NCI-H748 (cell line): Measurements from ENCODE around the gene EPHB4.
"Not testable (repeated sequence)": the region's sequence is repeated elsewhere in the genome, so short reads cannot be mapped to it uniquely, and the experiment has no call there.

Experiments used
- DNase-seq: peaks from one replicate; lab custom pipeline; 2025; ENCODE audit not compliant: unreplicated experiment; lab: John Stamatoyannopoulos, UW

Gene EPHB4

DNA sequence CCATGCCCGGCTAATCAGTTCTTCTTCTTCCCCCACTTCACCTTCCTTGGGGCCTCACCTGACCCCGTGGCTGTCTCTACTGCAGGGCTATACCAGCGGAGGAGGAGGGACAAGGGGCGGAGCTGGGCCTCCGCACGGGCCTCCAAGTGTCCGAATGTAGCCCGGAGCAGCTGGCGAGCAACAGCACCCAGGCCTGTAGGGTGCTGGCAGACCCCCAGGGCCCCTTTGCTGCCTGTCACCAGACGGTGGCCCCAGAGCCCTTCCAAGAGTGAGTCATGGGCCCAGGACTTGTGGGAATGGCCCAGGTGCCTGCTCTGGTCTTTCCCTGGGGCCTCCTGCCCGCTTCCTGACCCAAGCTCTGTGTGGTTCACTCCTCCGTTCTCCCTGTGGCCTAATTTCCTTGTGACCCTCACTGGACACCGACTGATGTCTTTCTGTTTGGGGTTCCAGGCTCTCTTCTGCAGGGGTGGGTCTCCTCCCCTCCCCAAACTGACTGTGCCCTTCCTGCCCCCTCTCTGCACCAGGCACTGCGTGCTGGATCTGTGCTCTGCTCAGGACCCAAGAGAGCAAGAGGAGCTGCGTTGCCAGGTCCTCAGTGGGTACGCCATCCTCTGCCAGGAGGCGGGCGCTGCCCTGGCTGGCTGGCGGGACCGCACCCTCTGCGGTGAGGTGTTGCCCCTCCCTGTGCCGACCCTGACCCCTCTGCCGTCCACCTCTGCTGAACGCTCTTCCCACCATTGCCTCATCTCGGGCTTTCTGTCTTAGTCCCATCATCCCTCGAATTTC, 35.2 kb downstream of the EPHB4 start:
- DNase-seq: no peak

DNA sequence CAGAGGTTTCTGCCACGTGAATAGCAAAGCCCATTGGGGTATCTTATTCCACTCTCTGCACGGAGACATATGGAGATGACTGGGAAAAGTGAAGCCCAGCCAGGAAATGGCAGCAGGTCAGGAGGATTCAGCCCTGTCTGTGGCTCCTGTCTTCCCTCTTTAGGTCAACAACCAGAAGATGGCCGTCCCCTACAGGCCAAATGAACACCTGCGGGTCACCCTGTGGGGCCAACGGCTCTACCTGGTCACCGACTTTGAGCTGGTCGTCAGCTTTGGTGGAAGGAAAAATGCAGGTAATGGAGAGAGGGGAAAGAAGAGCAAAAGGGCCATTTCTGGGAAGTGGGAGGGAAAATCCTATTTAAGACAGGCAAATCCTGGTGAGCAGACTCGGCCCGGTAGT, 38.3 kb downstream of the EPHB4 start:
- no peak for DNase-seq

DNA sequence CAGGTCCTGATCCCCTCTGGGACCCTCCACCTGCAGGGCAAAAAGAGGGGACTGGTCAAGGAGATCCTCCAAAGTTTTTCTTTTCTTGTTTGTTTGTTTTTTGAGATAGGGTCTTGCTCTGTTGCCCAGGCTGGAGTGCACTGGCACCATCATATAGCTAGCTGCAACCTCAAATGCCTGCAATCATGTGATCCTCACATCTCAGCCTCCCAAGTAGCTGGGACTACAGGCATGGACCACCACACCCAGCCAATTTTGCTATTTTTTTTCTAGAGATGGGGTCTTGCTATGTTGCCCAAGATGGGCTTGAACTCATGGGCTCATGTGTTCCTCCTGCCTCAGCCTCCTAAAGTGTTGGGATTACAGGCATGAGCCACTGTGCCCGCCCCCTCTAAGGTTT, 41.0 kb downstream of the EPHB4 start:
- DNase-seq: no peak

DNA sequence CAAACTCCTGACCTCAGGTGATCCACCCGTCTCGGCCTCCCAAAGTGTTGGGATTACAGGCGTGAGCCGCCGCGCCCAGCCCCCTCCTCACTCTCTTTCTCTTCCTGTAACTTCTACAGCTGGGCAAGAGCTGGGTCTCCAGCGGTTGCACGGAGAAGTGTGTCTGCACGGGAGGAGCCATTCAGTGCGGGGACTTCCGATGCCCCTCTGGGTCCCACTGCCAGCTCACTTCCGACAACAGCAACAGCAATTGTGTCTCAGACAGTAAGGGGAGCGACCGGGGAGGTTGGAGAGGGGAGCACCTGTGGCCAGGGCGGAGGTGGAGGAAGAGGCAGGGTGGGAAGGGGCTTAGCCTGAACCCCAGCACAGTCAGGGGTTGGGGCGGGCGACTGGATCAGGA, 41.4 kb downstream of the EPHB4 start:
- DNase-seq: no peak

DNA sequence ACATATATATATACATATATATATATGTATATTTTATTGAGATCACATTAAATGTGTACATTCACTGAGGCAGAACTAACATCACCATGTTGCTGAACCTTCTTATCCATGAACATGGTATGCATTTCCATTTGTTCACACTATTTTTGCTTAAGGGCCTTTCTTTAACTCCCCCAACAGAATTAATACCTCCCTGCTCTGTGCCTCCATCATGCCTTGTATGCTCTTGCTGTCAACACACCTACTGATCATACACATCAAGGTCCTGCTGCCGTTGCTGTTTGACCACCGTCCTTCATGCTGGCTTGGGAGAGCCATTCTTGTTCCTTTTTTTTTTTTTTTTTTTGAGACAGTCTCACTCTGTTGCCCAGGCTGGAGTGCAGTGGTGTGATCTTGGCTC, 43.5 kb downstream of the EPHB4 start:
- no peak for DNase-seq

DNA sequence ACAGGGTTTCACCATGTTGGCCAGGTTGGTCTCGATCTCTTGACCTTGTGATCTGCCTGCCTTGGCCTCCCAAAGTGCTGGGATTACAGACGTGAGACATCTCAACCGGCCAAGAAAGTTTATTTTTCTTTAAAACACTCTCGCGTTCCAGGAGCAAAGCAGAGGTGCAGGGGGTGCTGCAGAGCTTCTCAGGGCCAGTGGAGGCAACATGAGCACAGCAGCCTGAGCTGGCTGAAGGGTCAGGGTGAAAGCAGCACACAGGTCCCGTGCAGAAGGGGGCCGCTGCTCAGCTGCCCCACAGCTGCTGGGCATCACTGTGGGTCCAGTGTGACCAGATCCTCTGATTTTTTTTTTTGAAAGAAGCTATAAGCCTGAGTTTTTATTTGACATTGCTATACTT, 46.1 kb downstream of the EPHB4 start:
- no peak for DNase-seq

DNA sequence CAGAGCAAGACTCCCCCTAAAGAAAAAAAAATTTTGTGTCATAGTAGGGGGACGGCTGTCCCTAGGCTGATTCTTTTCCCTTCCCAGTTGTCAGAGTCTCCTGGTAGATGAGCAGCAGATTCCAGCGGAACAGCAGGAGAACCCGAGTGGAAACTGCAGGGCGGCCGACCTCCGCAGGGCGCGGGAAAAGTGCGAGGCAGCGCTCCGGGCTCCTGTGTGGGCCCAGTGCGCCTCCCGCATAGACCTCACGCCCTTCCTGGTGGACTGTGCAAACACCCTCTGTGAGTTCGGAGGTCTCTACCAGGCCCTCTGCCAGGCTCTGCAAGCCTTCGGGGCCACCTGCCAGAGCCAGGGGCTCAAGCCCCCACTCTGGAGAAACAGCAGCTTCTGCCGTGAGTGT, 48.0 kb downstream of the EPHB4 start:
- no peak for DNase-seq

DNA sequence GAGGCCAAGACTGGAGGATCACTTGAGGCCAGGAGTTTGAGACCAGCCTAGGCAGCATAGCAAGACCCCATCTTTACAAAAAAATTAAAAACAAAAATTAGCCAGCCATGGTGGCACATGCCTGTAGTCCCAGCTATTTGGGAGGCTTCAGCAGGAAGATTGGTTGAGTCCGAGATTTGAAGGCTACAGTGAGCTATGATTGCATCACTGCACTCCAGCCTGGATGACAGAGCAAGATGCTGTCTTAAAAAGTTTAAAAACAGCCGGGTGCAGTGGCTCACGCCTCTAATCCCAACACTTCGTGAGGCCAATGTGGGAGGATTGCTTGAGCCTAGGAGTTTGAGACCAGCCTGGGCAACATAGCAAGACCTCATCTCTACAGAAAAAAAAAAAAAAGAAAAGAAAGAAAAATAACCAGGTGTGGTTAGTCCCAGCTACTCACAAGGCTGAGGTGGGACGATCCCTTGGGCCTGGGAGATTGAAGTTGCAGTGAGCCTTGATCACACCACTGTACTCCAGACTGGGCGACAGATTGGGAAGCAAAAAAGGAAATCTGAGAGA, 49.2 kb downstream of the EPHB4 start:
- DNase-seq: no peak

DNA sequence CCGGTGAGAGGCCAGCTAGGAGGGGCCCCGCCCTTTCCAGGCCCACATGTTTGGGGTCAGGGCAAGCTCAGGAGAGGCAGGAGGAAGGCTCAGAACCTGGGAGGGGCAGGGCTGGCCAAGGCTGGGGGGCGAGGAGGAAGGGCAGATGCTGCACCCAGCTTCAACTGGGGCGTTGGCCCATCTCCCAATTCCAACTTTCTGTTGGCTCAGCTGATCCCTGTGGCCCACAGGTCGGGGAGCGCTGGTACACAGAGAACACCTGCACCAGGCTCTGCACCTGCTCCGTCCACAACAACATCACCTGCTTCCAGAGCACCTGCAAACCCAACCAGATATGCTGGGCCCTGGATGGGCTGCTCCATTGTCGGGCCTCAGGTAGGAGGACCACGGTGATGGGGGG, 53.8 kb downstream of the EPHB4 start:
- no peak for DNase-seq

DNA sequence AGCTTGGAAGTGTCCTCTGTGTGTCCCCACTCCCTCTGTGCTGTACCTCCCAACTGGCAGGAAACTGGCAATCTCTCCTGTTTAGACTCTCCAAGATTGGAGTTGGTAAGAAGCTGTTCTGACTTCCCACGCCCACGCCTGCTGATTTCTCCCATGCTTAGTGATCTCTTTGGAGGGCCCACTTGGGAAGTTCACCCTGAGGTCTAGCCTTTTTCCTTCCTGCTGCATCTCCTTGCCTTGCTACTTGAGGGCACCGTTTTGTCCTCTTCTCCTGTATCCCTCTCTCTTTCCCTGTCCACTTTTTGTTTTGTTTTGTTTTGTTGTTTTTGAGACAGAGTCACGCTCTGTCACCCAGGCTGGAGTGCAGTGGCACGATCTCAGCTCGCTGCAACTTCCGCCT, 58.5 kb downstream of the EPHB4 start:
- DNase-seq: no peak

DNA sequence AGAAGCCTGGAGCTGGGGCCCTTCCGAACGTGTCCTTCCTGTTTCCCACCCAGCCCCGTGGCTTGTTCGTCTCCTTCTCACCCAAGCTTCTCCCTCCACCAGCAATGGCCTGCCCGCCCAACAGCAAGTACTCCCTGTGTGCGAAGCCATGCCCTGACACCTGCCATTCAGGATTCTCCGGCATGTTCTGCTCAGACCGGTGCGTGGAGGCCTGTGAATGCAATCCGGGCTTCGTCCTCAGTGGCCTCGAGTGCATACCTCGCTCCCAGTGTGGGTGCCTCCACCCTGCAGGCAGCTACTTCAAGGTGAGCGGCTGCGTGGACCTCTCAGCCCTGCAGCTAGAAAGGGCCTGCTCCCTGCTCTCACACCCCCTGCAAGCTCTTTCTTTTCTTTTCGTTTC, 62.1 kb downstream of the EPHB4 start:
- no peak for DNase-seq

DNA sequence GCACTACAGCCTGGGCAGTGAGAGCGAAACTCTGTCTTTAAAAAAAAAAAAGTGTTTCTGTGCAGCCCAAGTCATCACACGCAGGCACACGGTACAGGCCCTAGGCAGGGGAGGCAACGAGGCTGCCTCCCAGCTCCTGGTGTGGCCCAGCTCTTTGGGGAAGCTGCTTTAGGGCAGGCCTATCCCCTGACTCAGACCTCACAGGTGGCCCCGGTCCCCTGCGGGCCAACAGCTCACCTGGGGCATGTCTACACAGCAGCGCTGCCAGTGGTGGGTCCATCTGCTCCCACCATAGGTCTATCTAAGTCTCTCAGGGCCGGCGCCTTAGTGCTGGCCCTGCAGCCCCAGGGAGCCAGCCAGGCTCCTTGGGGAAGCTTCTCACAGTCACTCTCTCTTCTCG, 62.5 kb downstream of the EPHB4 start:
- no peak for DNase-seq

DNA sequence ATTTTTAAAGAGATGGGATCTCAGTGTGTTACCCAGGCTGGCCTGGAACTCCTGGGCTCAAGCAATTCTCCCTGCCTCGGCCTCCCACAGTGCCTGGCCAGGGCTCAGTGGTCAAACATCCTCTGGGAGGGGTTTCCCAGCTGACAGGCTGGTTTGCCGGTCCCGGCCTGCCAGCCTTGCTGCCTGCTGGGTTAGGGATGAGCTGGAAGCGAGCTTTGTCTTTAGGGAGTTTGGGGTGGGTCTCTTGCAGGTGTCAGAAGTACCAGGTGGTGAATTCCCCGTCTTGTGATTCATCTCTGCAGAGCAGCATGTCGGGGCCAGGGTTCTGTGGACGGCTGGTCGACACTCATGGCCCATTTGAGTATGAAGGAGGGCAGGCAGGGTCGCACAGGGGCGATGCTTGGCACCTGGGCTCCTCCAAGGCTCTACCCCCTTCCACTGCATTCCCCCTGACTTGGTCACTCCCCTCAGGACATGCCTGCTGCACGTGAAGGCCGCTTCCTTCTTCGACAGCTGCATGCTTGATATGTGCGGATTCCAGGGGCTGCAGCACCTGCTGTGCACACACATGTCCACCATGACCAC, 63.7 kb downstream of the EPHB4 start:
- DNase-seq: no peak

DNA sequence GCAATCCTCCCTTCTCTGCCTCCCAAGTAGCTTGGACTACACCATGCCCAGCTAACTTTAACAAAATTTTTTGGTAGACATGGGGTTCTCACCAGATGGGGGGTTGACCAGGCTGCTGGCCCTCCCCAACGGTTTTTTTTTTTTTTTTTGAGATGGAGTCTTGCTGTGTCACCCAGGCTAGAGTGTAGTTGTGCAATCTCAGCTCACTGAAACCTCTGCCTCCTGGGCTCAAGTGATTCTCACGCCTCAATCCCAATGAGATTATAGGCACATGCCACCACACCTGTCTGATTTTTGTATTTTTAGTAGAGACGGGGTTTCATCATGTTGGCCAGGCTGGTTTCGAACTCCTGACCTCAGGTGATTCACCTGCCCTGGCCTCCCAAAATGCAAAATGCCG, 64.5 kb downstream of the EPHB4 start:
- DNase-seq: not testable (repeated sequence)

DNA sequence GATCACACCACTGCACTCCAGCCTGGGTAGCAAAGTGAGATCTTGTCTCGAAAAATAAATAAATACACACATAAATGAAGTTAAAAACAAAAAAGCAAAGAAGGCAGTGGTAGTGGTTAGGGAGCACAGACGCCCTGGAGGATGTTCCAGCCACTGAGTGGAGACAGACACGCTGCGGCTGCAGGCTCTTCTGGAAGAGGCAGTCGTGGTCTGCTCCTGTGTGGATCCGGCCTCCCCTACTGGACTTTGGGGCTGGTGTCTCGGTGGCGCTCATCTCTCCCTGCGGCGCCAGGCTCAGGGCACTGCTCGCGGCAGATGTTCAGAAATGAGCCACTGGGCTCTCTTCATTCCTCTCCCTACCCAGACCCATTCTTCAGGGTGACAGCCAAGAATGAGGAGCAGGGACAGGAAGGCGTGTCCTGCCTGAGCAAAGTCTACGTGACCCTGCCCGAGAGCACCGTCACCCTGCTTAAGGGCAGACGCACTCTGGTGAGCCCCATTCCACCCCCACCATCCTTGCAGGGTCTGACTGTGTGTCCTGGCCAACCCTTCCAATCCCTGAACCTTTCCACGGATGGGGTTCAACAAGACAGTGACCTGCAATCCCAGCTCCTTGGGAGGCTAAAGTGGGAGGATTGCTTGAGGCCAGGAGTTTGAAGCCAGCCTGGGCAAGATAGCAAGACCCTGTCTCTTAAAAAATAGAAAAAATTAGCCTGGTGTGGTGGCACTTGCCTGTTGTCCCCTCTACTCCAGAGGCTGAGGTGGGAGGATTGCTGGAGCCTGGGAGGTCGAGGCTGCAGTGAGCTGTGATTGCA, 67.8 kb downstream of the EPHB4 start:
- no peak for DNase-seq

DNA sequence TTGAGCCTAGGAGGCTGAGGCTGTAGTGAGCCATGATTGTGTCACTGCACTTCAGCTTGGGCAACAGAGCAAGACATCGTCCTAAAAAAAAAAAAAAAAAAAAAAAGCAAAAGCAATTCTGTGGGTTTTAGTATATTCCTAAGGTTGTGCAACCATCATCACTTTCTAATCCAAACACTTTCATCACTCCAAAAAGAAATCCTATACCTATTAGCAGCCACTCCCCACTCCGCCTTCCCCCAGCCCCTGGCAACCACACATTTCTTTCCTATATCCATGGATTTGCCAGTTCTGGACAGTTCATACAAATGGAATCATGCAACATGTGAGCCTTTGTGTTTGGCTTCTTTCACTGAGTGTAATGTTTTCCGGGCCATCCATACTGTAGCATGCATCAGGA, 73.6 kb downstream of the EPHB4 start:
- DNase-seq: no peak

DNA sequence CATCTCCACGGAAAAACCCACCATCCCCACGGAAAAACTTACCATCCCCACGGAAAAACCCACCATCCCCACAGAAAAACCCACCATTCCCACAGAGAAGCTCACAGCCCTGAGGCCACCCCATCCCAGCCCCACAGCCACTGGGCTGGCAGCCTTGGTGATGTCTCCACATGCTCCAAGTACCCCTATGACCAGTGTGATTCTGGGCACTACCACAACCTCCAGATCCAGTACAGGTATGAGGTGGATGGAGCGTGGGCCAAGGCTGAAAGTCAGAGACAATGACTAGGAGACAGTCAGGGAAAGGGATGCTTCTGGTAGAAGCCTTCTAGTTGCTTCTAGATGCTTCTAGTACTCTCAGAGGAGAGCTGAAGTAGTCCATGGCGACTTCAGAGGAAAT, 74.3 kb downstream of the EPHB4 start:
- no peak for DNase-seq
